ENCODE measurements around the gene MCAT.

The MCAT gene

DNA sequence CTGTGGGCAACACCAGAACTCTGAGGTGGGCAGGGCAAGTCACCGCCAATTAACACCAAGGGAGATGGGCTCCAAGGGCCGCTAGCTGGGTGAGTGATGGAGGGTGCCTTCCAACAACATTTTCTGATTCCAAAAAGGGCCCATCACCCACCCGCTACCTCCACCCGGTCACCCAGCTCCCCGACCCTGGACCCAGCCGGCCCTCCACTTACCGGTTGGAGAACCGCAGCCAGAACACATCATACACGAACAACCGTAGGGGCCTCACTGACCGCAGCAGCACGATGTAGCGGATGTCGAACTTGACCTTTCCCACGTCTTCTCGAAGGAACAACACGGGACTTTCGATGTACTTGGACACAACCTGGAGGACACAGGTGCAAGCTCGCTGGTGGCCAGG is 29.0 kb upstream of the MCAT start:
- DNase-seq = no peak

DNA sequence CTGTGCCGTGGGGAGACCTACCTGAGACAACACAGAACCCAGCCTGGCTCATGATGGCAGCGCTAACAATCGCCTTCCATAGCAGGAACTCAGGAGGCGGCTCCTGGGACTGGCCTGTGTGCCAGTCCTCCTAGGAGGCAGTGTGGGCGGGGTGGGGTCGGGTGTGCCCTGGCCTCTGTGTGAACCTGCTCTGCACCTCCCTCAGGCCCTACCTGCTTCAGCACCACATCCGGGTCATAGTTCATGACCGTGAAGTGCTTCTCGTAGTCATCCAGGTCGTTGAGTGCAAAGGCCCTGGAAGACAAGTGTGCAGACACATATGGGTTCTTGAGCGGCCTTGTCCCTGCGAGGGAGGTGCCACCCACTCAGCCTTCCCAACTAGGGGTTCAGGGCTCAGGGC is 28.4 kb upstream of the MCAT start:
- no peak for DNase-seq

DNA sequence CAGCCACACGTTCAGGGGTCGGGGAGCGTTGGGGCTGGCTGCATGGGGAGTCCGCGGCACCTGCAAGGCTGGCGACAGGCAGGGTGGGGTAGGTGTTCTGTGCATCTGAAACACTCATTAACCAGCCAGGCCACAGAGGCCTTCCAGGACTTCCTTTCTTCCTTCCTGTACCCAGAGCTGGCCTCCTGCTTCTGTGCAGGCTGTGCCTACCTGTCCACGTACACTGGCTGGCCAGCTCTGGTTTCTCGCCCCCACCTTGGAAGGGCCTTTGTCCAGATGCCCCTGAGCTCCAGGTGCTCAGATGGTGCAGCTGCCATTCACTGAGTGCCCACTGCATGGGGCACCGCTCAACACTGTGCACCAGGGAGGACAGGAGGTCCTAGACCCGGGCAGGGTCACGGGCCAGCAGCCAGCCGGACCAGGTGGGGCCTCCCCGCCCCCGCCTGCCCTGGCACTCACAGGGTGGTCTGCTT is 27.9 kb upstream of the MCAT start:
- DNase-seq = no peak

DNA sequence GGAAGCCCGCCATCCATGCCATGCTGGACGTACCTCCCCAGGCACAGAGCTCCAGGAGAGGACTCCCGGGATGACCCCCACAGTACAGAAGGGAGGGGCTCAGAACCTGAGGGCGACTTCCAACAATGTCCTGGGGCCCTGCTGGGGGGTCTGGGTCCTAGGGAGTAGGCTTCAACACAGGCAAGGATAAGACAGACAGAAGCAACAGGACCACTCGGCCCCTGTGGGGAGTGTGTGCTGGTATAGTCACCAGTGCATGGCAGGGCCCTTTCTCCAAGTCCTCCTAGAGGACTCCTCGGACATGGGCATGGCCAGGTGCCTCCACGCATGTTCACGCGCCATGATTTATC is 26.9 kb upstream of the MCAT start:
- DNase-seq = no peak

DNA sequence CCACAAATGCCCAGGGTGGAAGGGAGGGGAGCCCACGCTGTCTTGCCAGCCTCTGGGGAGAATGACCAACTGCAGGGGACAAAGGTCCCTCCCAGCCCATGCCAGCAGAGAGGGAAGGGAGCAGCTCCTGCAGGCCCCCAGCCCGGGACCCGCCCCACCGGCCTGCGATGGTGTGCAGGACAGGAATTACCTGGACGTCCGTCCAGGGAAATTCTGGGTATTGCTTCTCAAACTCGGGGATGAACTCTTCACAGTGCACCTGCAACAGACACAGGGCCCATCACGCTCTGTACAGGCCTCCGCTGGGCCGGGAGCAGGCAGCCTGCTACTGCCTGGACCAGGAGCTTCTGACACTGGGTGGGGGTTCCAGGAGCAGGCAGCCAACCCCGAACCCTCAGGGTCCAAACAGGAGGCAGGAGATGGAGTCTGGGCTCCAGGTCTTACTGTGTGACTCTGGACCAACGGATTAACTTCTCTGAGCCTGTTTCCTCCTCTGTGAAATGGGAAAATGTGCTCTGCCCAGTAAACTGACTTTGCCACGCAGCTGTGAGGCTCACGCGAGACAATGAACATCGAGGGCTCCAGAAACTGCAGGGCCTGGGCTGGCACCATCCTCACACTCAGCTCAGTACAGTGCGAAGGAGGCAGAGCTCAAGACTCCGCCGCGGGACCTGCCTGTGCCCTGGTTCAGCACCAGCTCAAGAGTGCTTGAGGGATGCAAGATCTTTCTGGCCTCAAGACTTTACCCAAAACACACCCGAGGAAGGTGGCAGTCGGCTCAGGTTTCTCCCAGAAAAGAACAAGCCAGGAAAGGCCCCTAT is 26.3 kb upstream of the MCAT start:
- no peak for DNase-seq

DNA sequence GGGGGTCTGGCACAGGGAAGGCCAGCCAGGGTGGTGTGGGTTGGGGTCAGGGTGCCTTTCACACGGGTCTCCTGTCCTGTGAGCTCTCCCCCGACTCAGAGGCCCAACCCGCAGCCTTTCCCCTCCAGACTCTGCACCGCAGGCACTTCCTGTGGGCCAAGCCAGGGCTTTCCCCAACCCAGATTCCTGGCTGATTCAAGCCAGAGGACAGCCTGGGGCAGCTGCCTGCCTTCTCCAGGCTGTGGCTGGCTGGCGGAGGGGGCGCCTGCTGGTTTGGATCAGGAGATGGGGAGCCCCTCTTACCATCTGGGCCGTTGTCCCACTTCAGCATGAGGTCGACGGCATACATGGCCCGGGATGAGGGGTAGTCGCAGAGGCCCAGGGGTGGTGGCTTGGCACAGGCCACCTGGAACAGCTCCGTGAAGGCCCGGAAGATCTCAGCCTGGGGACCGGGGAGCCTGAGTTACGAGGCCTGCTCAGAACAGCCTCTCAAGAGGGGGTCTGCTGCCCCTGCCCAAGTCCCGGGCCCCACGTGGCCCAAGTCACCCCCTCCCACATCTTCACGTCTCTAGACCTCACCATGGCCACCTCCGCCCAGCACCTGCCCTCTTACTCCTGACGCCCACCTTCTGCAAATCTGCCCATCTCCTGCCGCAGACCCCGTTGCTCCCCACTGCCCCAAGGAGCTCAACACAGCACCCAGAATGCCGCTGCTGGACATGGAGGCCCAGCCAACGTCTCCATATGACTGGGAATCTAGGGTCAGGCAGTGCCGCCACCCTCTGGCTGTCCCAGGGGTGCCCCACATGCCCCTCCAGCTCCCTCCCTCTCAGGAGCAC is 25.5 kb upstream of the MCAT start:
- DNase-seq = no peak

DNA sequence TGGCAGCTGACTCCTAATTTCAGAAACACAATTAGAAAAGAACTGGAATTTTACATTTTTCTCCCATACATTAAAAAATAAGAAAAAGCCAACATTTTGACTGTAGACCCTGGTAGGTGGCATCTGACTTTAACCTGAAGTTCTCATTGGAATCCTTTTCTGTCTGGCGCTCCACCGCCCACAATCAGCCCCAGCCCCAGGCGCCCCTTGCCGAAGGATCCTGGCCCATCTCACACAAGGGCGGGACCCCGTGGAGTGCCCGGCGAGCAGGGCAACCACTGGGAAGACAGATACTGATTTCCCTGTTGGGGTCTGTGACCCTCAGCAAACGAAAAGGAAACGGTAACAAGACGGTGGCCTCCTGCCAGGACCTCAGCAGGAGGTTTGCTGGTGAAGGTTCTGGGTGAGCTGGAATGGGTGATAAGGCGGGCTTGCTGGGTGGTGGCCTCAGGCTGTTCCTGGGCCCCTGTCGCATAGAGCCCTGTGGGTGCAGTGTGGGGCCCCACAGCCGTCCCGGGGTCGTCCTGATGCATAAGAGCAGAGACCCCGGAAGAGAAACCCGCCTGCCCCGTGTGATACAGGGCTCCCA is 23.9 kb upstream of the MCAT start:
- DNase-seq = no peak

DNA sequence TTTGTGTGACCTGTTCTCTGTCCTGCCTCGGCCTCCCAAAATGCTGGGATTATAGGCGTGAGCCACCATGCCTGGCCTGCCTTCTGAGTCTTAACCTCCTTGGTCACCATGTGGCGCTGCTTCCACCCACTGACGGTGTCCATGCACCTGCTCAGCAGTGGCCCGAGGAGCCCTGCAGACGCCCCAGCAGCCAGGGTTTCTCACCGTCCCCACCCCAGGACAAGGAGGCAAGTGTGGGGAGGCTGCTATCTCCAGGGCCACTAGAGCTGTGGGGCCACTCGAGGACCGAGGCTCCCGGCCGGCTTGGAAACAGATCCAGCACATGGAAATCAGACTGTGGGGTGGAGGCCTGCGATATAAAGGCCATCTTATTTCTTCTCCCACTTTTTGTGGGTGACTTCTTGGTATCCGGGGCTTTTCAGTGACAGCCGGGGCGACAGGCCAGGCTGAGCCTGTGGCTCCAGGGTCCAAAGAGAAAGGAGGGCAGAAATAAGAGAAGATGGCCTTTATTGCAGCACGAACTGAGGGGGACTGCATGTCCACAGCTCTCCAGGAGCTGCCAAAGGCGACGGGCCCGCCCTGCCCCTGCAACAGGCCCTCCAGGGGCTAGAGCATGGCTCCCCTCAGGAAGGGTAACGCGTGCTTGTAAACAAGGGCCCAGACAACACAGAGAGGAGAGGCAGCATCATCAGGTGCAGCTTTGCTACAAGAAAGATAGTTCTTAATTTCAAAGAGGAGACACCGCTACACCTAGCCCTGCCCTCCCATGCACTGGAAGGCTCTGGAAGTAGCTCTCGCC is 23.1 kb upstream of the MCAT start:
- DNase-seq = no peak

DNA sequence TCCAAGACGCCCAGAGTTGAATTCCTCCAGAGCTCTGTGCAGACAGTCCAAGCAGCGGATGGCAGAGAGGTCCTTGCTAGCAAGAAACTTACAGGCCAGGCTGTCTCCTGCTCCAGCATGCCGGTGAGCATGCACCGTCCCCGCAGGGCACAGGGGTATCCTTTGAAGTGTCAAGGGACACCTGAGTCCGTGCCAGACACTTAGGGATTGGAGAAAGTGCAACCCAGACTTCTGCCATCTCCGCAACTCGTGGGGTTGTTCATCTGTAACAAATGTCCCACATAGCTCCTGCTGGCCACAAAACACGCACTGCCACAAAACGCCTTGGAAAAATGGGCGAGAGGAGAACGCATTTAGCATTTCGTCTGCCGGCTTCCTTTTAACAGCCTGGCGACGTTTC is 21.4 kb upstream of the MCAT start:
- DNase-seq = no peak

DNA sequence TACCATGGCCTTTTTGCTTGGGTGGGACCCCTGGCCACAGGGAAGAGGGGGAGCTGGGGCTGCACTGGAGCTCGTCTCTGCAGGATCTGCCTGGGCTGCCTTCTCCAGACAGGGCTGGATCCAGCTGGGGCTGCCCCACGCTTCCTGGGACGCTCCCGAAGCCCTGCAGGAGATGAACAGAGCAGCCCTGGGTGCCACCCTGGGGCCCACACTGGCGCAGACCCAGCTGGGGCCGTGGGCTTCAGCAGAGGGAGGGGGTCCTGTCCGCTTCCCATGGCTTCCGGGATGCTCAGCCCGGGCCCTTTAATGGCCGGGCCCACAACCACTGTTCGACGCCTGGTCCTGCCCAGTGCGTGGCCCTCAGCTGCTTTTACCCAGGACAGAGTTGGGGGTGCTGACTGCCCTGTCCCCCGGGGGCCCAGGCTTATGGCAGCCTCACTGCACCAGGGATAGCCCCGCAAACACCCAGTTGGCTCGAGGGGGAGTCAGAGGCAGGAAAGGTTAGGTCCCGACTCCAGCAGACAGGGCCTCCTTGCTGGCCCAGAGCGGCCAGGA is 20.1 kb upstream of the MCAT start:
- no peak for DNase-seq

DNA sequence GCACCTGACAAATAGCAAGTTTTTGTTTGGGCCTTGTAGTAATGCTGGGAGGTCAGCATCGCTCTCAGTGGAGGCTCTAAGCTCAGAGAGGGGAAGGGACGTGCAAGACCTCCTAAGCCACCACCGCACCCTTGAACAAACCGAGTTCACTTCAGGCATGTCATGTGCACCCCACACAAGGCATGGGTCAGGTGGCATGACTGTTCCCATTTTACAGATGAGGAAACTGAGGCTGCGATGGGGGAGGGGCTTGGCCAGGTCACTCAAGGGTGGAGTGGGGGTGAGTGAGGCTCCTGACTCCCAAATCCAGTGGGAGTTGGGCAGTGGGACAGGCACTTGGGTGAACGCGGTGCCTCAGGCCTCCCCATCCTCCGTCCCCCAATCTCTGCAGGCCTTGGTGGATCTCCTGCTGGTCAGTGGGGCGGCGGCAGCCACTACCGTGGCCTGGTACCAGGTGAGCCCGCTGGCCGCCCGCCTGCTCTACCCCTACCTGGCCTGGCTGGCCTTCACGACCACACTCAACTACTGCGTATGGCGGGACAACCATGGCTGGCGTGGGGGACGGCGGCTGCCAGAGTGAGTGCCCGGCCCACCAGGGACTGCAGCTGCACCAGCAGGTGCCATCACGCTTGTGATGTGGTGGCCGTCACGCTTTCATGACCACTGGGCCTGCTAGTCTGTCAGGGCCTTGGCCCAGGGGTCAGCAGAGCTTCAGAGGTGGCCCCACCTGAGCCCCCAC is 19.4 kb upstream of the MCAT start:
- no peak for DNase-seq

DNA sequence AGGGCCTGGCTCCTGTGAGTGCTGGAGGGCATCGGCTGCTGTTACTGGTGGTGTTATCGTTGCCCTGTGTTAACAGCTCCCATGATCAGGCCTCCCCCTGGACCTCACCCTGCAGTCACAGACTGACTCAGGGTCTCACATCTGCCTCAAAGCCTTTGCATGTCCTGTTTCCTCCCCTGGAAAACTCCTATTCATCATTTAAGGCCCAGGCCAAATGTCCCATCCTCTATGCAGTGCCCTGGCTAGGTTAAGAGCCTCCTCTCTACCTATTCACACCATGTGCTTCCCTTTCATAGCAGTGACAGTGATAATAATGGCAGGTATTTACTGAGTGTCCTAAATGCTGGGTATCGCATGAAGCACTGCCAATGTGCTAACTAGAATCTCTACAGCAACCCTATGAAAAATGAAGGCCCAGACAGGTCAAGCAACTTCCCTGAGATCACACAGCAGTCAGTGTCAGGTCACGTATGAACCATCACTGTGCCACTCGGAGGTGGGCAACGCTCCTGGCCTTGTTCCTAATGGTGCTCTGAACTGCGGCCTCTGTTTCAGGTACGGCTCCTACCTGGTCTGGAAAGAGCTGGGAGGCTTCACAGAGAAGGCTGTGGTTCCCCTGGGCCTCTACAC is 17.4 kb upstream of the MCAT start:
- no peak for DNase-seq

DNA sequence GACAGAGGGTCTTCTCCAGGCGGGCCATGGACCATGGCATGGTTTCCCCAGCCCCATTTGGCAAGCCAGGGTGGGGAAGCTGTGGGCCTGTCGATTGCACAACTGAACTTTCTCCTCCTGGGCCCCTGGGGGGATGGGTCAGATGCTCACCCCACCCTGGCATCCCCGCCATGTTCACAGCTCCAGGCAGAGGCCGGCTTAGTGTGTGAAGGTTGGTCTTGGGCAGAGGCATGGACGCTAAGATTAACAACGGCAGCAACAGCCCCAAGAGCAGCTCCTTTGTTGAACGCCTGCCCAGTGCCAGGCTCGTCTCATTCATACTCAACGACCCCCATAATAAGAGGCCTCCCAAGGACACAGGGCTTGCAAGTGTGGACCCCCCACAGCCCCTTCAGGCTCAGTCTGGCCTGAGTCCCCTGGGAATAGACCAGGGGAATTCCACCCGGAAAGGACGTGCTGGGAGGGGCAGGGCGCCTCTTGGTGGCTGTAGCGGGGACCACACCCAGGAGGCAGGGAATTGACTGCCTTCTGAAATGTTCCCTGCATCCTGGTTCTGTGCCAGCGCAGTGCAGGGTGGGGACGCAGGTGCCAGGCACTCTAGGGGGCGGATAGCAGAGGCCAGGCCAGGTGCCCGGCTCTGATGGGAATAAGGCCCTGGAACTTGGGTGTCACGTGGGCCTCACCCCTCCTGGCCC is 16.4 kb upstream of the MCAT start:
- no peak for DNase-seq

DNA sequence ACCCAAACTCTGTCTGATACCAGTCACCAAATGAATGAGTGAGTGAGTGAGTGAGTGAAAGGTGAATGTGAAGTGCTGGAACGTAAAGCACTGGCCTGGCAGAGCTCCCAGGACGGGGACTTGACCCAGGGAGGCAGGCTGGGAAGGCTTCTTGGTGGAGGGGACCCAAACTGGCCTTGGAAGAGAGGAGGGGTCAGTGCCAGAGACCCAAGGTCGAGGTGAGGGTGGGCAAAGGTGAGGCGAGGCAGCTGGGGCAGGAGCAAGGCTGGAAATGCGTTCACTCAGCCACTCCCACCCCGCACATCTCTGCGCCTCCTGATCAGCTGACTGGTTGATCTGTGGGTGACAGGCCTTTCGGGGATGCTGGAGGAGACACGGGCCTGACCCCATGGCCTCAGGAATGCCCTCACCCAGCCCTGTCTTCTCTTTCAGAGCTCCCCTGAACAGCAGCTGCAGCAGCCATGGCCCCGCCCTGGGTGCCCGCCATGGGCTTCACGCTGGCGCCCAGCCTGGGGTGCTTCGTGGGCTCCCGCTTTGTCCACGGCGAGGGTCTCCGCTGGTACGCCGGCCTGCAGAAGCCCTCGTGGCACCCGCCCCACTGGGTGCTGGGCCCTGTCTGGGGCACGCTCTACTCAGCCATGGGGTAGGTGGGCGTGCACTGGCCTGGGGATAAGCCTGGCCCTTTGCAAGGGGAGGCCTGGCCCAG is 15.7 kb upstream of the MCAT start:
- DNase-seq = no peak

DNA sequence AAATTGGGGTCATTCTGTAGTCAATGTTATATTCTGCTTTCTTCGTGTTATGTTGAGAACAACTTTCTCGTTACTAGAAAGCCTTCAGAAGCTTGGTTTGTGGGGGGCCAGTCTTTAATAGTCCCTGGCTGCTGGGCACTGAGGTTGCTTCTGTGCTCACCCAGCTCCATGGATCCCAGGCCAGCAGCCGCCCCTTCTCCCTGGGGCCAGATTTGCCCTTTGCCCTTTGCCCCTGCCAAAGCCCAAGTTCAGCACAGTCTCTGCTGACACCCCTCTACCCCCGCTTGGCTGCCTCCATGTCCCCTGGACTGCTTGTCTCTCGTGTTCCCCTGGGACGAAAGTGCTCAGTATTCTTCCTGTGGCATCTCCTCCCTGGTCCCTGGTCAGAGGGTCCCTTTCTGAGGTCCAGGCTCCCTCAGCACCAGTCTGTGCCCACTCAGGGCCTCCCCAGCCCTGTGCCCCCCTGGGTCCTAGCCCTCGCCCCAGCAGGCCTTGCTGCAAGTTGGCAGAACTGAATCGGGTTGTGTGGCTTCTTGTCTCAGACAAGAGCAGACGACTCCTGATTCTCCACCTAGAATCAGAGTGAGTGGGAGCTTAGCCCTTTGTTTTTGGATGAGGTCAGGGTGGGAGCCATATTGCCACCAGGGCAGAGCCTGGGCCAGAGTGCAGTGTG is 14.8 kb upstream of the MCAT start:
- DNase-seq = no peak

DNA sequence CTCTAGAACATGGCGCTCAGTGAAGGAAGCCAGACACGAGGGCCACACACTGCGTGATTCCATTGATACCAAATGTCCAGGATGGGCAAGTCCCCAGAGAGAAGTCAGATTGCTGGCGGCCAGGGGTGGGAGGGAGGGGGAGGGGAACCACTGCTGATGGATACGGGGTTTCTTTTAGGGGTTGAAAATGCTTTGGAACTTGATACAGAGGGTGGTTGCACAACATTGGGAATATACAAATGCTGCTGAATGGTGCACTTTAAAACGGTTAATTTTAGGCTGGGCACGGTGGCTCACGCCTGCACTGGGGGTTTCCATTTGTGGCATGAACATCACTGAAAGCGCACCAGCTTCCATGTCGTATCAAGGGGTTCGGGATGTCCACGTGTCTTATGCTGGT is 13.2 kb upstream of the MCAT start:
- DNase-seq = no peak

DNA sequence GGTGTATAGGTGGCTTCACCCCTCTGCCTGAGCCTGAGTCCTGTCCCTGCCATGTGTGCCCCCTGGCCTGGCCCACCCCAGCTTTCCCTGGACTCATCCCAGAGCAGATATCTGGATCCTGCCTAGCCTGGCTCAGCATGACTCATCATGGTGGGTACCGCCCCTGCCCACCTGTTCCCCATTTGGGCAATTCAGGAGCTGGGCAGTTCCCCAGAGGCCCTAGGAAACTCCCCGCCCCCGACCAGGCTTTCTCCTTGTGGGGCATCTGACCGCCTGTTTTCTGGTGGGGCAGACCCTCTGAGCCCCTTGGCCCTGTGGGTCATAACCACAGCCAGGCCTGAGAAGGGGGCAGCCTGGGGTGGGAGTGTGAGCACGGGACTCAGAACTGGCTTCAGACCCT is 12.6 kb upstream of the MCAT start:
- DNase-seq = no peak

DNA sequence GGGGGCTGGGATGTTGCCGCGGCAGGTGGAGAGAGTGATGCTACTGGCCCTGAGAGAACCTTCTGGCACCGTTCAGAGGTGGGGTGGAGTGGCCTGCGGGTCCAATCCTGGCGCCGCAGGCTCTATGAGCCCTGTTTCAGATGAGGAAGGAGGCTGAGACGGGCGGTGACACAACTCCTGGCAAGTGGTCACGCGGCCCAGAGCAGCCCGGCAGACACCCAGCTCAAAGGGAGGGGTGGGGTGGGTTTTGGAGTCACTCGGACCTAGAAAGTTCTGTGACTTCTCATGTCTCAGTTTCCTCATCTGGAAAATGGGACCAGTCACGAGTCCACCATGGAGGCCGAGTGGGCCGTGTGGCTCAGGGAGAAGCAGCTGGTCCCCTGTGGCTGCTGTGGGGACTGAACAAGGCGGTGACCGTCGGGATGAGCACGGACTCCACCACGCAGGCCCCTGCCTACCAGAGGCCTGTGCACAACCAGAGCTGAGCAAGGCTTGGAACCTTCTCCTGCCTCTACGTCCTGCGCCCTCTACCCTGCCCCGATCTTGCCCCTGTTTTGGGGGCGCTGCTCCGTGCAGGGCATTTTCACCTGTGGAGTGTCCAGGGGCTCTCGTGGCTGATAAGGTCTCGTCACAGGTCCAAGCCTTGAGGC is 11.8 kb upstream of the MCAT start:
- peak; percentile 40 for DNase-seq

DNA sequence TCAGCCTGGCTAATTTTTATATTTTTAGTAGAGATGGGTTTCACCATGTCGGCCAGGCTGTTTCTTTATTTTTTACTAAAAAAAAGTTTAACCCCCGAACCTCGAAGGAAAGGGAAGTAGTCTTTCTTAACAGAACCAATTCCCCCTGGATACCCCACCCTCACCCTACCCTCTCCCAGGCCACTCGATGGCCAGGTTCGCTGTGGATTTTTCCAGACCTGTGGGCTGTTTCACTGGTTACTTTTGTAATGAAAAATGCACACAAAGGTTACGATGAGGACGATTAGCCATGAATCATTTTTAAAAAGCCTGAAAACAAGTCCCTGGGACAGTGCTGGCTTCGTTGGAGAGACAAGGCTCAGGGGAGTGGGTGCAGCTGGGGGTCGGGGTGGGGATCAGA is 10.7 kb upstream of the MCAT start:
- peak; percentile 38 for DNase-seq
